ENCODE data around the gene IDH3B.

DNA sequence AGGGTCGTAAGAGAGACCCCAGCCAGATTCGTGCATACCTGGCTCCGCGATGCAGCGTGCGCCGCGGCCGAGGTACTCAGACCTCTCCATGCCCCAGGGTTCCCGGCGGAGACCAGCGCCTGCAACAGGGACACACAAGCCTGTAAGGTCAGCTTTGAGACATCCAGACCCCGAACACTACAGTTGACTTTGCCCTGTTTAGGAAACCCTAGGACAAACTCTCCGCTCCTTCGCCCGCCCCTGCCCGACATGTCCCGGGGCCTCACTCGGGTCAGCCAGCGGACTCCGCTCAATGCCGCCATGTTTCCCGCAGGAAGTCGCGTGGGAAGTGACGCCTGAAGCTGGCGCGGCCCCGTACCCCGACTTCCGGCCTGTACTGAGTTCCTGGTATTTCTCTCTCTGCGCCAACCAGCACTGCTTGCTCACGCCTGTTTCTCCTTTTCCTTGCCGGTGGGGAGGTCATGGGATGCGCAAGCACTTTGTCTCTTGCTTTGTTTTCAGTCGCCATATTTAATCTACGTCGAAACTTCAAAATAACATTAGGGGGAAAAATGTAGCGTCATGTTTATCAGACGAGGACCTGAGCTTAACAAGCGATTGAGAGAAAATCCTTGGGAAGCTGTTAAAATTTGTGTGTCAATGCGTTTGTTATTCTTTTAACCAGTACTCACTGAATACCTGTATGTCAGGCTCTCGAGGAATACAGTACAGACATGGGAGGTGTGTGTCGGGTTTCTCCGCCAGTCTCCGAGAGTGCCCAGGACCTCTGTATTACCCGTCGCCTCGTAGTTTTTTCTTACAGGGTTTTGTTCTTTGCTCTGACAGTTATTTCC lies at the start of gene IDH3B:
- TF ChIP-seq SUZ12 (IDR thresholded peaks at IDR 0.05; ENCODE audit: extremely low read depth, insufficient read depth, insufficient read length) (no peak), YY1 (IDR thresholded peaks at IDR 0.05; ENCODE audit: insufficient read depth, insufficient read length) (peak; percentile 89), ZNF274 (IDR thresholded peaks at IDR 0.05; ENCODE audit: low read depth, low read length) (no peak)
